Type B pancreatic cell (in vitro differentiated cells): ENCODE measurements around the gene COL21A1. TPM values are rescaled to one million over a fixed set of nuclear protein-coding genes. Genes with fewer than 3 reads are reported as not detected.
"Not testable (repeated sequence)": the region's sequence is repeated elsewhere in the genome, so short reads cannot be mapped to it uniquely, and the experiment has no call there.

Source experiments
- DNase-seq: peaks from one replicate; pipeline ENCODE4 v3.0.0; 2021; ENCODE audit warnings: mixed read lengths; ENCODE audit not compliant: unreplicated experiment; ENCODE audit errors: extremely low spot score
- H3K27ac Mint-ChIP-seq: 2 replicates; pipeline ENCODE4 v1.8.0; 2021; ENCODE audit warnings: mild to moderate bottlenecking, mixed read lengths
- H3K27me3 Mint-ChIP-seq: 2 replicates; pipeline ENCODE4 v1.8.0; 2021; ENCODE audit warnings: mixed read lengths
- H3K36me3 Mint-ChIP-seq: 2 replicates; pipeline ENCODE4 v1.8.0; 2021; ENCODE audit warnings: mixed read lengths
- H3K4me1 Mint-ChIP-seq: one replicate; pipeline ENCODE4 v1.8.0; 2021; ENCODE audit warnings: mixed read lengths; ENCODE audit not compliant: unreplicated experiment
- H3K4me3 Mint-ChIP-seq: 2 replicates; pipeline ENCODE4 v1.8.0; 2021; ENCODE audit warnings: mild to moderate bottlenecking, mixed read lengths
- H3K9me3 Mint-ChIP-seq: 2 replicates; pipeline ENCODE4 v1.8.0; 2021; ENCODE audit warnings: mixed read lengths
- total RNA-seq: library from RNA; stranded (reverse); gene quantifications from 2 replicates; pipeline ENCODE4 v1.2.1, GENCODE V29; 2021; ENCODE audit warnings: low replicate concordance
- TF ChIP-seq, protein P1 (sequence below): fragments of 200-600 bp; sonication (generic); conservative IDR thresholded peaks from 2 replicates; pipeline ENCODE4 v1.5.0; 2021; ENCODE audit warnings: antibody characterized with exemption, mild to moderate bottlenecking

COL21A1 gene
- total RNA-seq, 1 donor from 2014 or later, result 12.2 TPM

DNA sequence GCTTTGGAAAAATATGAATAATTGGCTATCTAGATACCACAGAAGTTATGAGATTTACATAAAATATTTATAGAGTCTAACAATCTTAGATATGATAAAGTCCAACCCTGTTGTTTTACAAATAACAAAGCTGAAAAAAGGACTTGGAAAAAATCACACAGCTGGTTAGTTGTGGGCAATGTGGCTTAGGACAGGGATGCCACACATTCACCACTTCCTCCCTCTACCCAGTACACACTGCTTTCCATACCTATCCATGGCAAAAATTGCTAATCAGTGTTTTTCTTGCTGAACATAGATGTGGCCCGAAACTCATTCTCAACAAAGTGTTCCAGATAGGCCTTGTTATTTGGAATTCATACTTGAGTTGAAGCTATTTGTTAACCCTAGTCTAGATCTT is 224.7 kb downstream of the COL21A1 start:
- H3K27me3 Mint-ChIP-seq, result no peaks in the 10 kb centered on the region
- TF ChIP-seq, protein P1, sequence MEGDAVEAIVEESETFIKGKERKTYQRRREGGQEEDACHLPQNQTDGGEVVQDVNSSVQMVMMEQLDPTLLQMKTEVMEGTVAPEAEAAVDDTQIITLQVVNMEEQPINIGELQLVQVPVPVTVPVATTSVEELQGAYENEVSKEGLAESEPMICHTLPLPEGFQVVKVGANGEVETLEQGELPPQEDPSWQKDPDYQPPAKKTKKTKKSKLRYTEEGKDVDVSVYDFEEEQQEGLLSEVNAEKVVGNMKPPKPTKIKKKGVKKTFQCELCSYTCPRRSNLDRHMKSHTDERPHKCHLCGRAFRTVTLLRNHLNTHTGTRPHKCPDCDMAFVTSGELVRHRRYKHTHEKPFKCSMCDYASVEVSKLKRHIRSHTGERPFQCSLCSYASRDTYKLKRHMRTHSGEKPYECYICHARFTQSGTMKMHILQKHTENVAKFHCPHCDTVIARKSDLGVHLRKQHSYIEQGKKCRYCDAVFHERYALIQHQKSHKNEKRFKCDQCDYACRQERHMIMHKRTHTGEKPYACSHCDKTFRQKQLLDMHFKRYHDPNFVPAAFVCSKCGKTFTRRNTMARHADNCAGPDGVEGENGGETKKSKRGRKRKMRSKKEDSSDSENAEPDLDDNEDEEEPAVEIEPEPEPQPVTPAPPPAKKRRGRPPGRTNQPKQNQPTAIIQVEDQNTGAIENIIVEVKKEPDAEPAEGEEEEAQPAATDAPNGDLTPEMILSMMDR, result no peak
- no peaks in the 10 kb centered on the region for H3K36me3 Mint-ChIP-seq
- peaks cover 4% of the 10 kb centered on the region for H3K9me3 Mint-ChIP-seq
- no peak for DNase-seq
- no peak overlapping the region for H3K27ac Mint-ChIP-seq
- H3K4me3 Mint-ChIP-seq, result no peak overlapping the region
- H3K4me1 Mint-ChIP-seq, result peaks cover 18% of the 10 kb centered on the region

DNA sequence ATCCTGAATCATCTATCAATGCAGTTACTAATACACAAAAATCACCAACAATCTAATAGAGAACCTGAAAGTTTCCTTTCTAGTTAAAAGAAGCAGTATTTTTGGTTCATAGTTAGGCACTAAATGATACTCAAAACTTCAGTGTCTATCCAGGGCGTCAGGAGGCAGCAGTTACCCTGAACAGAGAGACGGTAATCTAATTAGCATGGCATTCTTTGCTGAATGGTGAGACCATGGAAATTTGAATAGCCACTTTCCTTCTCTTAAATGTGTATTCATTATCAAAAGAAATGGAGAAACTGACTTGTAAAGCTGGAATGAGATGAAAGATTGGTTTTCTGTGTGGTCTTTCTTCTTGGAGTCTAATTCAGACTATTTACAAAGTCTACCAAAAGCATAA is 225.4 kb downstream of the COL21A1 start:
- DNase-seq, result no peak
- peaks cover 16% of the 10 kb centered on the region for H3K4me1 Mint-ChIP-seq
- H3K9me3 Mint-ChIP-seq, result peaks cover 2% of the 10 kb centered on the region
- no peak overlapping the region for H3K27ac Mint-ChIP-seq
- H3K4me3 Mint-ChIP-seq, result no peak overlapping the region
- no peaks in the 10 kb centered on the region for H3K36me3 Mint-ChIP-seq
- TF ChIP-seq, protein P1, result no peak
- no peaks in the 10 kb centered on the region for H3K27me3 Mint-ChIP-seq

GRCh38 chr6:56019973-56020372 is 227.4 kb downstream of the COL21A1 start:
- H3K4me3 Mint-ChIP-seq, result no peak overlapping the region
- no peak overlapping the region for H3K27ac Mint-ChIP-seq
- no peaks in the 10 kb centered on the region for H3K27me3 Mint-ChIP-seq
- TF ChIP-seq, protein P1, result no peak
- DNase-seq, result no peak
- H3K4me1 Mint-ChIP-seq, result peaks cover 2% of the 10 kb centered on the region
- H3K9me3 Mint-ChIP-seq, result no peaks in the 10 kb centered on the region
- H3K36me3 Mint-ChIP-seq, result no peaks in the 10 kb centered on the region

- no peaks in the 10 kb centered on the region for H3K36me3 Mint-ChIP-seq
- H3K27me3 Mint-ChIP-seq, result peaks cover 5% of the 10 kb centered on the region
- no peak for DNase-seq
- H3K4me1 Mint-ChIP-seq, result no peaks in the 10 kb centered on the region
- H3K27ac Mint-ChIP-seq, result no peak overlapping the region
- H3K9me3 Mint-ChIP-seq, result no peaks in the 10 kb centered on the region
- TF ChIP-seq, protein P1, result no peak
- H3K4me3 Mint-ChIP-seq, result no peak overlapping the region
Measured at GRCh38 chr6:56017198-56017597, 230.2 kb downstream of the COL21A1 start.

- not testable (repeated sequence) for H3K4me3 Mint-ChIP-seq, H3K9me3 Mint-ChIP-seq, H3K4me1 Mint-ChIP-seq, H3K27me3 Mint-ChIP-seq, H3K36me3 Mint-ChIP-seq, DNase-seq, H3K27ac Mint-ChIP-seq
Measured at GRCh38 chr6:56014039-56014438, 233.3 kb downstream of the COL21A1 start.

- Mint-ChIP-seq H3K9me3 (no peaks in the 10 kb centered on the region), H3K27ac (no peak overlapping the region), H3K4me3 (no peak overlapping the region), H3K27me3 (peaks cover 1% of the 10 kb centered on the region), H3K4me1 (no peaks in the 10 kb centered on the region), H3K36me3 (no peaks in the 10 kb centered on the region)
- DNase-seq, result no peak
- TF ChIP-seq, protein P1, result no peak
Measured at GRCh38 chr6:56009636-56010035, 237.7 kb downstream of the COL21A1 start.
